Measurements from ENCODE around the gene YEATS4.

The YEATS4 gene

GRCh38 chr12:69350002-69350626 lies 9.4 kb upstream of the YEATS4 start:
- H3K27me3 ChIP-seq (ENCODE audit: low read depth, low read length) = no peaks in the 10 kb centered on the region
- no peaks in the 10 kb centered on the region for H4K20me1 ChIP-seq (ENCODE audit: insufficient read depth, low read length)
- TF ChIP-seq EZH2phosphoT487 (IDR thresholded peaks at IDR 0.05; ENCODE audit: low read depth) = no peak
- TF ChIP-seq CTCF (IDR thresholded peaks at IDR 0.05; ENCODE audit: low read depth, low read length) = no peak
- no peaks in the 10 kb centered on the region for H3K9me3 ChIP-seq (ENCODE audit: insufficient read depth, low read length)
- H3K4me3 ChIP-seq (ENCODE audit: low read length) = no peak overlapping the region
- no peak overlapping the region for H2AFZ ChIP-seq (ENCODE audit: low read depth, low read length)
- no peak overlapping the region for H3K27ac ChIP-seq (ENCODE audit: low read length)
- no peak overlapping the region for H3K4me2 ChIP-seq (ENCODE audit: low read length)
- no peak overlapping the region for H3K9ac ChIP-seq (ENCODE audit: low read length)
- no peaks in the 10 kb centered on the region for H3K4me1 ChIP-seq (ENCODE audit: low read length)
- H3K79me2 ChIP-seq (ENCODE audit: low read length) = no peaks in the 10 kb centered on the region
- H3K36me3 ChIP-seq (replicated peaks; ENCODE audit: low read depth, low read length) = no peaks in the 10 kb centered on the region

- no peaks in the 10 kb centered on the region for H3K4me1 ChIP-seq (ENCODE audit: low read length)
- H3K36me3 ChIP-seq (replicated peaks; ENCODE audit: low read depth, low read length) = no peaks in the 10 kb centered on the region
- H3K27ac ChIP-seq (ENCODE audit: low read length) = no peak overlapping the region
- TF ChIP-seq EZH2phosphoT487 (IDR thresholded peaks at IDR 0.05; ENCODE audit: low read depth) (no peak), CTCF (IDR thresholded peaks at IDR 0.05; ENCODE audit: low read depth, low read length) (no peak)
- H4K20me1 ChIP-seq (ENCODE audit: insufficient read depth, low read length) = no peaks in the 10 kb centered on the region
- H3K9me3 ChIP-seq (ENCODE audit: insufficient read depth, low read length) = no peaks in the 10 kb centered on the region
- H3K4me3 ChIP-seq (ENCODE audit: low read length) = no peak overlapping the region
- H3K79me2 ChIP-seq (ENCODE audit: low read length) = no peaks in the 10 kb centered on the region
- H2AFZ ChIP-seq (ENCODE audit: low read depth, low read length) = no peak overlapping the region
- no peaks in the 10 kb centered on the region for H3K27me3 ChIP-seq (ENCODE audit: low read depth, low read length)
- H3K9ac ChIP-seq (ENCODE audit: low read length) = no peak overlapping the region
- H3K4me2 ChIP-seq (ENCODE audit: low read length) = no peak overlapping the region
These were observed 8.8 kb upstream of the YEATS4 start for GRCh38 chr12:69350777-69351176.

GRCh38 chr12:69351462-69352236 lies 7.9 kb upstream of the YEATS4 start:
- no peaks in the 10 kb centered on the region for H3K9me3 ChIP-seq (ENCODE audit: insufficient read depth, low read length)
- no peaks in the 10 kb centered on the region for H3K27me3 ChIP-seq (ENCODE audit: low read depth, low read length)
- H3K4me1 ChIP-seq (ENCODE audit: low read length) = no peaks in the 10 kb centered on the region
- H4K20me1 ChIP-seq (ENCODE audit: insufficient read depth, low read length) = no peaks in the 10 kb centered on the region
- no peak overlapping the region for H3K4me3 ChIP-seq (ENCODE audit: low read length)
- TF ChIP-seq EZH2phosphoT487 (IDR thresholded peaks at IDR 0.05; ENCODE audit: low read depth) (no peak), CTCF (IDR thresholded peaks at IDR 0.05; ENCODE audit: low read depth, low read length) (no peak)
- no peaks in the 10 kb centered on the region for H3K36me3 ChIP-seq (replicated peaks; ENCODE audit: low read depth, low read length)
- no peak overlapping the region for H3K4me2 ChIP-seq (ENCODE audit: low read length)
- no peaks in the 10 kb centered on the region for H3K79me2 ChIP-seq (ENCODE audit: low read length)
- no peak overlapping the region for H2AFZ ChIP-seq (ENCODE audit: low read depth, low read length)
- no peak overlapping the region for H3K9ac ChIP-seq (ENCODE audit: low read length)
- H3K27ac ChIP-seq (ENCODE audit: low read length) = no peak overlapping the region

GRCh38 chr12:69352904-69353303 lies 6.6 kb upstream of the YEATS4 start:
- Histone ChIP-seq H3K79me2 (ENCODE audit: low read length) (no peaks in the 10 kb centered on the region), H3K27ac (ENCODE audit: low read length) (no peak overlapping the region), H3K4me2 (ENCODE audit: low read length) (no peak overlapping the region), H3K9ac (ENCODE audit: low read length) (no peak overlapping the region), H3K9me3 (ENCODE audit: insufficient read depth, low read length) (no peaks in the 10 kb centered on the region), H2AFZ (ENCODE audit: low read depth, low read length) (no peak overlapping the region), H3K4me1 (ENCODE audit: low read length) (peaks cover 4% of the 10 kb centered on the region; the same call in 1 of the 2 replicates), H4K20me1 (ENCODE audit: insufficient read depth, low read length) (no peaks in the 10 kb centered on the region), H3K4me3 (ENCODE audit: low read length) (no peak overlapping the region), H3K27me3 (ENCODE audit: low read depth, low read length) (no peaks in the 10 kb centered on the region), H3K36me3 (replicated peaks; ENCODE audit: low read depth, low read length) (no peaks in the 10 kb centered on the region)
- TF ChIP-seq CTCF (IDR thresholded peaks at IDR 0.05; ENCODE audit: low read depth, low read length) = no peak
- TF ChIP-seq EZH2phosphoT487 (IDR thresholded peaks at IDR 0.05; ENCODE audit: low read depth) = no peak

All from OCI-LY3 (cell line).